GM23338 (cell line): ENCODE measurements around the gene RNF130. TPM values are rescaled to one million over a fixed set of nuclear protein-coding genes. Genes with fewer than 3 reads are reported as not detected.

ENCODE experiments used
- ATAC-seq: fragments of 200-7000 bp; cut with Tn5 transposase; 3 replicates; pipeline ENCODE4 v1.9.1; 2020
- DNase-seq: peaks from one replicate; pipeline ENCODE4 v3.0.0-alpha.2; 2015; ENCODE audit warnings: low spot score
- H2AFZ ChIP-seq: fragments of 200-600 bp; sonication (generic); 2 replicates; pipeline ENCODE4 v1.8.0; 2016; ENCODE audit warnings: antibody characterized with exemption, mild to moderate bottlenecking, moderate library complexity
- H3F3A ChIP-seq: fragments of 200-600 bp; sonication (generic); replicated peaks from 2 replicates; pipeline ENCODE4 v1.8.0; 2017; ENCODE audit warnings: antibody characterized with exemption, mixed run types, low read depth
- H3K27ac ChIP-seq: fragments of 200-600 bp; sonication (generic); 2 replicates; pipeline ENCODE4 v1.6.1; 2016; ENCODE audit warnings: low read depth
- H3K27me3 ChIP-seq: fragments of 200-600 bp; sonication (generic); 2 replicates; pipeline ENCODE4 v1.8.0; 2016; ENCODE audit warnings: mild to moderate bottlenecking, mixed run types, moderate library complexity; ENCODE audit not compliant: insufficient read depth
- H3K36me3 ChIP-seq: fragments of 200-600 bp; sonication (generic); 2 replicates; pipeline ENCODE4 v1.8.0; 2016; ENCODE audit warnings: mild to moderate bottlenecking; ENCODE audit not compliant: insufficient read depth
- H3K4me1 ChIP-seq: fragments of 200-600 bp; sonication (generic); 2 replicates; pipeline ENCODE4 v1.8.0; 2016; ENCODE audit warnings: mild to moderate bottlenecking, moderate library complexity; ENCODE audit not compliant: insufficient read depth
- H3K4me2 ChIP-seq: fragments of 200-600 bp; sonication (generic); 2 replicates; pipeline ENCODE4 v1.7.1; 2017; ENCODE audit warnings: mixed run types
- H3K4me3 ChIP-seq: fragments of 200-600 bp; sonication (generic); 2 replicates; pipeline ENCODE4 v1.6.1; 2016; ENCODE audit warnings: mixed run types
- H3K79me2 ChIP-seq: fragments of 200-600 bp; sonication (generic); replicated peaks from 2 replicates; pipeline ENCODE4 v1.8.0; 2017; ENCODE audit warnings: mild to moderate bottlenecking; ENCODE audit not compliant: insufficient read depth
- H3K9me2 ChIP-seq: fragments of 200-600 bp; sonication (generic); 2 replicates; pipeline ENCODE4 v1.8.0; 2017; ENCODE audit not compliant: insufficient read depth
- H4K20me1 ChIP-seq: fragments of 200-600 bp; sonication (generic); replicated peaks from 2 replicates; pipeline ENCODE4 v1.8.0; 2017; ENCODE audit warnings: mild to moderate bottlenecking; ENCODE audit not compliant: insufficient read depth
- H3K27ac Mint-ChIP-seq: 2 replicates; pipeline ENCODE4 v1.8.0; 2020; ENCODE audit warnings: inconsistent platforms, mild to moderate bottlenecking, moderate library complexity, mixed read lengths
- H3K27me3 Mint-ChIP-seq: 3 replicates; pipeline ENCODE4 v1.8.0; 2022; ENCODE audit warnings: low read depth, mild to moderate bottlenecking, moderate library complexity, mixed read lengths, inconsistent platforms; ENCODE audit not compliant: insufficient read depth, poor library complexity
- H3K36me3 Mint-ChIP-seq: 3 replicates; pipeline ENCODE4 v1.8.0; 2021; ENCODE audit warnings: low read depth, mild to moderate bottlenecking, inconsistent platforms, moderate library complexity, mixed read lengths
- H3K4me1 Mint-ChIP-seq: 3 replicates; pipeline ENCODE4 v1.8.0; 2020; ENCODE audit warnings: mild to moderate bottlenecking, inconsistent platforms, mixed read lengths
- H3K4me3 Mint-ChIP-seq: 3 replicates; pipeline ENCODE4 v1.8.0; 2021; ENCODE audit warnings: moderate library complexity, mild to moderate bottlenecking, inconsistent platforms, mixed read lengths
- H3K9me3 Mint-ChIP-seq: 3 replicates; pipeline ENCODE4 v1.8.0; 2020; ENCODE audit warnings: moderate library complexity, mild to moderate bottlenecking, inconsistent platforms, mixed read lengths
- ETS1 ChIP-seq: IDR thresholded peaks from 2 replicates; pipeline ENCODE4 v1.6.1; 2016; ENCODE audit warnings: antibody characterized with exemption
- NANOG ChIP-seq: IDR thresholded peaks from 2 replicates; pipeline ENCODE4 v1.6.1; 2016; ENCODE audit warnings: antibody characterized with exemption, borderline replicate concordance
- ZNF114 ChIP-seq: fragments of 250-450 bp; sonication (Bioruptor Pico); IDR thresholded peaks from 2 replicates; pipeline ENCODE4 v1.5.0; 2020; ENCODE audit warnings: mild to moderate bottlenecking, moderate library complexity
- ZNF331 ChIP-seq: fragments of 250-450 bp; sonication (Bioruptor Pico); IDR thresholded peaks from 2 replicates; pipeline ENCODE4 v1.5.0; 2020; ENCODE audit warnings: low read depth, mild to moderate bottlenecking, moderate library complexity
- ZNF462 ChIP-seq: fragments of 250-450 bp; sonication (Bioruptor Pico); IDR thresholded peaks from 2 replicates; pipeline ENCODE4 v1.5.0; 2020; ENCODE audit warnings: mild to moderate bottlenecking, moderate library complexity
- polyA plus RNA-seq: library from polyadenylated mRNA; unstranded; fragments of >200 nt; fragmentation: Nextera tagmentation; extraction: Ambion mirVana; gene quantifications from 2 replicates; pipeline ENCODE4 v1.2.1, GENCODE V29; 2016
- total RNA-seq: library from RNA; depleted of rRNA; stranded (reverse); fragments of >200 nt; shearing (Covaris generic); gene quantifications from 2 replicates; pipeline ENCODE4 v1.2.3, GENCODE V29; 2014
- TF ChIP-seq, protein P1 (sequence below), 2 experiments: fragments of 200-600 bp in 1 of 2; sonication (generic) in 1 of 2; conservative IDR thresholded peaks; 2 replicates each; pipeline versions ENCODE4 v1.5.1 to v1.6.1; 2016 to 2017; ENCODE audit warnings: antibody characterized with exemption in 2 of 2, low read depth in 2 of 2, mild to moderate bottlenecking in 2 of 2, moderate library complexity in 1 of 2

Gene RNF130
- total and polyA plus RNA-seq, 2 experiments from 2014 or later, result 60.1 to 97.3 TPM

DNA sequence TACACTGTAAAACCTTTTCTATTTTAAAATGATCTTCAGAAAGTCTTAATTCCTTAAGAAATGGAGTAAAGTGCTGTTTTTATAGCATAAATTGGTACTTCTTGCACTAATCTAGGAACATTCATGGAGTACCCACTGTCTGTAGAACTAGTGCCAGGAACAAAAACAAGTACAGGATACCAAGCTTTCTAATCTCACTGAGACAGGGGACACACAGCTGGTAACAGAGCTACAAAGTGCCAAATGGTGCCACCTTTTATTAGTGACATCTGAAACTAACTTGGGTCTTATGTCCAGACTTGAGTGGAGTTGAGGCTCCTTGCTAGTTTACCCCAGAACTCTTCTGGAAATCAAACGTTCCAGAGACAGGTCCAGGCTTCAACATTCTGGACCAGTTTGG, 57.9 kb downstream of the RNF130 start:
- H3K9me3 Mint-ChIP-seq, result no peaks in the 10 kb centered on the region
- Histone ChIP-seq H3K9me2 (no peaks in the 10 kb centered on the region), H3K4me3 (no peak overlapping the region), H3K36me3 (no peaks in the 10 kb centered on the region), H2AFZ (no peak overlapping the region), H3K4me1 (no peaks in the 10 kb centered on the region), H3K4me2 (no peak overlapping the region), H4K20me1 (peaks cover 6% of the 10 kb centered on the region; the same call in 1 of the 2 replicates), H3K27ac (no peak overlapping the region), H3F3A (no peaks in the 10 kb centered on the region), H3K27me3 (no peaks in the 10 kb centered on the region), H3K79me2 (peaks cover 17% of the 10 kb centered on the region; the same call in 1 of the 2 replicates)
- H3K27ac Mint-ChIP-seq, result no peak overlapping the region
- H3K36me3 Mint-ChIP-seq, result peaks cover 14% of the 10 kb centered on the region
- ATAC-seq, result no peak
- no peak for TF ChIP-seq ZNF331 (CRISPR knock-in tag)
- no peak for TF ChIP-seq ZNF114
- TF ChIP-seq, protein P1, sequence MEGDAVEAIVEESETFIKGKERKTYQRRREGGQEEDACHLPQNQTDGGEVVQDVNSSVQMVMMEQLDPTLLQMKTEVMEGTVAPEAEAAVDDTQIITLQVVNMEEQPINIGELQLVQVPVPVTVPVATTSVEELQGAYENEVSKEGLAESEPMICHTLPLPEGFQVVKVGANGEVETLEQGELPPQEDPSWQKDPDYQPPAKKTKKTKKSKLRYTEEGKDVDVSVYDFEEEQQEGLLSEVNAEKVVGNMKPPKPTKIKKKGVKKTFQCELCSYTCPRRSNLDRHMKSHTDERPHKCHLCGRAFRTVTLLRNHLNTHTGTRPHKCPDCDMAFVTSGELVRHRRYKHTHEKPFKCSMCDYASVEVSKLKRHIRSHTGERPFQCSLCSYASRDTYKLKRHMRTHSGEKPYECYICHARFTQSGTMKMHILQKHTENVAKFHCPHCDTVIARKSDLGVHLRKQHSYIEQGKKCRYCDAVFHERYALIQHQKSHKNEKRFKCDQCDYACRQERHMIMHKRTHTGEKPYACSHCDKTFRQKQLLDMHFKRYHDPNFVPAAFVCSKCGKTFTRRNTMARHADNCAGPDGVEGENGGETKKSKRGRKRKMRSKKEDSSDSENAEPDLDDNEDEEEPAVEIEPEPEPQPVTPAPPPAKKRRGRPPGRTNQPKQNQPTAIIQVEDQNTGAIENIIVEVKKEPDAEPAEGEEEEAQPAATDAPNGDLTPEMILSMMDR (conservative IDR thresholded peaks at IDR 0.05; ENCODE audit: low read depth in 2 of 2), result no peak
- TF ChIP-seq ETS1, result no peak
- TF ChIP-seq NANOG, result no peak
- TF ChIP-seq ZNF462 (CRISPR knock-in tag), result no peak
- no peak overlapping the region for H3K4me3 Mint-ChIP-seq
- no peak for DNase-seq
- no peaks in the 10 kb centered on the region; the same call in 2 of the 3 replicates for H3K4me1 Mint-ChIP-seq
- peaks cover 4% of the 10 kb centered on the region for H3K27me3 Mint-ChIP-seq
